Measurements from ENCODE around the gene ICAM5.

DNA sequence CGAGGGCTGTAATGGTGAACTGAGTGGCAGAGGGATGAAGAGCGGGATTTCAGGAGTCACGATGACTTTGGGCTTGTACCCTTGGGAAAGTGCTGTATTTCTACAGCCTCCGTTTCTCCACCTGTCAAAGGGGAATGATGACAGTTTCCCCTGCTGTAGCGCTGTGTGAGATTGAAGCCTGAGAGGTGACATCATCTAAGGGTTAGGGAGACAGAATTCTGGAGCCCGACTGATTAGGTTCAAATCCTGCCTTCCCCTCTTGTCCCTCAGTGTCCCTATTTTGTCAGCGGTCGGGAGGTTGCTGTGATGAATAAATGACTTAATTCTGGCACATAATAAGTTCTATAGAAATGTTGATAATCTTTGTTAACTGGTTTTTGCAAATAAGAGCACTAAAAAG lies 37.0 kb upstream of the ICAM5 start:
- TF ChIP-seq, protein P1, sequence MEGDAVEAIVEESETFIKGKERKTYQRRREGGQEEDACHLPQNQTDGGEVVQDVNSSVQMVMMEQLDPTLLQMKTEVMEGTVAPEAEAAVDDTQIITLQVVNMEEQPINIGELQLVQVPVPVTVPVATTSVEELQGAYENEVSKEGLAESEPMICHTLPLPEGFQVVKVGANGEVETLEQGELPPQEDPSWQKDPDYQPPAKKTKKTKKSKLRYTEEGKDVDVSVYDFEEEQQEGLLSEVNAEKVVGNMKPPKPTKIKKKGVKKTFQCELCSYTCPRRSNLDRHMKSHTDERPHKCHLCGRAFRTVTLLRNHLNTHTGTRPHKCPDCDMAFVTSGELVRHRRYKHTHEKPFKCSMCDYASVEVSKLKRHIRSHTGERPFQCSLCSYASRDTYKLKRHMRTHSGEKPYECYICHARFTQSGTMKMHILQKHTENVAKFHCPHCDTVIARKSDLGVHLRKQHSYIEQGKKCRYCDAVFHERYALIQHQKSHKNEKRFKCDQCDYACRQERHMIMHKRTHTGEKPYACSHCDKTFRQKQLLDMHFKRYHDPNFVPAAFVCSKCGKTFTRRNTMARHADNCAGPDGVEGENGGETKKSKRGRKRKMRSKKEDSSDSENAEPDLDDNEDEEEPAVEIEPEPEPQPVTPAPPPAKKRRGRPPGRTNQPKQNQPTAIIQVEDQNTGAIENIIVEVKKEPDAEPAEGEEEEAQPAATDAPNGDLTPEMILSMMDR (IDR thresholded peaks at IDR 0.05; ENCODE audit: low read depth, low read length), result no peak
- TF ChIP-seq POLR2A (IDR thresholded peaks at IDR 0.05; ENCODE audit: extremely low read depth, insufficient read length), result no peak
- TF ChIP-seq, protein P2, sequence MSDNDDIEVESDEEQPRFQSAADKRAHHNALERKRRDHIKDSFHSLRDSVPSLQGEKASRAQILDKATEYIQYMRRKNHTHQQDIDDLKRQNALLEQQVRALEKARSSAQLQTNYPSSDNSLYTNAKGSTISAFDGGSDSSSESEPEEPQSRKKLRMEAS (IDR thresholded peaks at IDR 0.05; ENCODE audit: low read depth, low read length), result no peak
